Endothelial cell (in vitro differentiated cells): ENCODE results near the gene GPR17. TPM values are rescaled to one million over a fixed set of nuclear protein-coding genes. Genes with fewer than 3 reads are reported as not detected.

ENCODE experiments used
- DNase-seq: peaks from one replicate; pipeline ENCODE4 v3.0.0; 2021; ENCODE audit warnings: low spot score
- H3K27ac Mint-ChIP-seq: one replicate; pipeline ENCODE4 v1.8.0; 2021; ENCODE audit warnings: mixed read lengths, inconsistent platforms; ENCODE audit not compliant: unreplicated experiment
- H3K27me3 Mint-ChIP-seq: one replicate; pipeline ENCODE4 v1.8.0; 2021; ENCODE audit warnings: mild to moderate bottlenecking, moderate library complexity, mixed read lengths, inconsistent platforms; ENCODE audit not compliant: unreplicated experiment
- H3K36me3 Mint-ChIP-seq: one replicate; pipeline ENCODE4 v1.8.0; 2021; ENCODE audit warnings: mild to moderate bottlenecking, low read depth, mixed read lengths, inconsistent platforms; ENCODE audit not compliant: unreplicated experiment
- H3K4me1 Mint-ChIP-seq: one replicate; pipeline ENCODE4 v1.8.0; 2021; ENCODE audit warnings: mild to moderate bottlenecking, mixed read lengths, inconsistent platforms; ENCODE audit not compliant: unreplicated experiment
- H3K4me3 Mint-ChIP-seq: one replicate; pipeline ENCODE4 v1.8.0; 2021; ENCODE audit warnings: mild to moderate bottlenecking, mixed read lengths, inconsistent platforms; ENCODE audit not compliant: unreplicated experiment
- H3K9me3 Mint-ChIP-seq: one replicate; pipeline ENCODE4 v1.8.0; 2021; ENCODE audit warnings: mixed read lengths, inconsistent platforms; ENCODE audit not compliant: unreplicated experiment
- CTCF ChIP-seq: fragments of 200-600 bp; sonication (generic); IDR thresholded peaks from one replicate; pipeline ENCODE4 v1.5.0; 2021; ENCODE audit warnings: antibody characterized with exemption; ENCODE audit not compliant: unreplicated experiment
- total RNA-seq: library from RNA; stranded (reverse); fragmentation: NEBNext Ultra II Directional; extraction: Animal tissue kit (Norgen Biotek cat#: 25700); gene quantifications from one replicate; pipeline ENCODE4 v1.2.1, GENCODE V29; 2021; ENCODE audit not compliant: unreplicated experiment

The GPR17 gene
- total RNA-seq, 1 donor from 2014 or later, result 0.15 TPM

- Mint-ChIP-seq H3K36me3 (peaks cover 9% of the 10 kb centered on the region), H3K9me3 (no peaks in the 10 kb centered on the region), H3K27me3 (peaks cover 6% of the 10 kb centered on the region), H3K4me1 (peaks cover 12% of the 10 kb centered on the region), H3K4me3 (no peak overlapping the region), H3K27ac (no peak overlapping the region)
- no peak for TF ChIP-seq CTCF
- DNase-seq, result no peak
These were observed 4.0 kb upstream of the GPR17 start for GRCh38 chr2:127641846-127642507.

- no peaks in the 10 kb centered on the region for H3K9me3 Mint-ChIP-seq
- peaks cover 9% of the 10 kb centered on the region for H3K36me3 Mint-ChIP-seq
- no peak overlapping the region for H3K4me3 Mint-ChIP-seq
- no peak for TF ChIP-seq CTCF
- DNase-seq, result no peak
- H3K4me1 Mint-ChIP-seq, result peaks cover 10% of the 10 kb centered on the region
- peaks cover 10% of the 10 kb centered on the region for H3K27me3 Mint-ChIP-seq
- no peak overlapping the region for H3K27ac Mint-ChIP-seq
These were observed 3.1 kb upstream of the GPR17 start for GRCh38 chr2:127642706-127643438.

- H3K36me3 Mint-ChIP-seq, result peaks cover 9% of the 10 kb centered on the region
- TF ChIP-seq CTCF, result no peak
- no peak for DNase-seq
- no peak overlapping the region for H3K27ac Mint-ChIP-seq
- no peaks in the 10 kb centered on the region for H3K9me3 Mint-ChIP-seq
- H3K4me3 Mint-ChIP-seq, result no peak overlapping the region
- H3K27me3 Mint-ChIP-seq, result peaks cover 11% of the 10 kb centered on the region
- peaks cover 8% of the 10 kb centered on the region for H3K4me1 Mint-ChIP-seq
These were observed 2.4 kb upstream of the GPR17 start for GRCh38 chr2:127643439-127644065.

GRCh38 chr2:127644066-127645025 lies 1.6 kb upstream of the GPR17 start:
- peaks cover 8% of the 10 kb centered on the region for H3K4me1 Mint-ChIP-seq
- peaks cover 12% of the 10 kb centered on the region for H3K27me3 Mint-ChIP-seq
- no peak overlapping the region for H3K4me3 Mint-ChIP-seq
- TF ChIP-seq CTCF, result no peak
- DNase-seq, result no peak
- peaks cover 9% of the 10 kb centered on the region for H3K36me3 Mint-ChIP-seq
- H3K9me3 Mint-ChIP-seq, result no peaks in the 10 kb centered on the region
- no peak overlapping the region for H3K27ac Mint-ChIP-seq
